BE2C (cell line): ENCODE data around the gene LAMA3.

Experiments used
- DNase-seq: peaks from one replicate; pipeline ENCODE4 v3.0.0-alpha.2; 2020
- H3K27me3 ChIP-seq: fragments of 250-450 bp; sonication (Bioruptor Pico); 2 replicates; pipeline ENCODE4 v1.5.1; 2020; ENCODE audit warnings: mild to moderate bottlenecking
- H3K36me3 ChIP-seq: fragments of 250-450 bp; sonication (Bioruptor Pico); 2 replicates; pipeline ENCODE4 v1.5.1; 2020; ENCODE audit warnings: mild to moderate bottlenecking
- H3K4me1 ChIP-seq: fragments of 250-450 bp; sonication (Bioruptor Pico); 2 replicates; pipeline ENCODE4 v1.5.1; 2020
- H3K4me3 ChIP-seq: 2 replicates; pipeline ENCODE4 v1.5.1; 2011; ENCODE audit warnings: low read depth, low read length
- H3K9me3 ChIP-seq: fragments of 250-450 bp; sonication (Bioruptor Pico); 2 replicates; pipeline ENCODE4 v1.5.1; 2020
- CTCF ChIP-seq: IDR thresholded peaks from 2 replicates; pipeline ENCODE4 v1.5.1; 2012; ENCODE audit warnings: mild to moderate bottlenecking, low read depth, low read length

The LAMA3 gene

GRCh38 chr18:23889907-23890306 lies 200.7 kb downstream of the LAMA3 start:
- Histone ChIP-seq H3K4me1 (no peaks in the 10 kb centered on the region), H3K27me3 (no peaks in the 10 kb centered on the region), H3K9me3 (no peaks in the 10 kb centered on the region), H3K36me3 (no peaks in the 10 kb centered on the region), H3K4me3 (no peak overlapping the region)
- TF ChIP-seq CTCF, result no peak
- no peak for DNase-seq

DNA sequence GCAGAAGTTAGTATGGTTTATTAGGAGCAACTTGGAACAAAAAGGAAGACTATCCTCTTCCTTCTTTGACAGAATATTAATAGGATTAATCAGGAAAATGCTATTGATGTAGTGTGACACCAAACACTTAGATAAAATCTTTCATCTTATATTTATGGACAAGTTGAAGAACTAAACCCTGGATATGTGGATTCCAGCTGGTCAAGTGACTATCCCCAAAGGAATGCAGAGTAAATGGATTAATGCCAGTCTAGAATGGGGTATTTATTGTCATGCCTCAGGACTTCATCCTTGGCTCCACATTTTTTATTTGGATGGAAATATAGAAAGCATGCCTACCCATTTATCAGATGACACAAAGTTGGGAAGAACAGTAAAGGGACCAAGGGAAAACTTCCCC lies 201.3 kb downstream of the LAMA3 start:
- Histone ChIP-seq H3K36me3 (no peaks in the 10 kb centered on the region), H3K9me3 (no peaks in the 10 kb centered on the region), H3K4me1 (no peaks in the 10 kb centered on the region), H3K27me3 (no peaks in the 10 kb centered on the region), H3K4me3 (no peak overlapping the region)
- TF ChIP-seq CTCF, result no peak
- DNase-seq, result no peak

- Histone ChIP-seq H3K27me3 (no peaks in the 10 kb centered on the region), H3K4me1 (no peaks in the 10 kb centered on the region), H3K9me3 (no peaks in the 10 kb centered on the region), H3K4me3 (no peak overlapping the region), H3K36me3 (no peaks in the 10 kb centered on the region)
- DNase-seq, result no peak
- TF ChIP-seq CTCF, result no peak
These were observed 204.4 kb downstream of the LAMA3 start for GRCh38 chr18:23893653-23894052.

DNA sequence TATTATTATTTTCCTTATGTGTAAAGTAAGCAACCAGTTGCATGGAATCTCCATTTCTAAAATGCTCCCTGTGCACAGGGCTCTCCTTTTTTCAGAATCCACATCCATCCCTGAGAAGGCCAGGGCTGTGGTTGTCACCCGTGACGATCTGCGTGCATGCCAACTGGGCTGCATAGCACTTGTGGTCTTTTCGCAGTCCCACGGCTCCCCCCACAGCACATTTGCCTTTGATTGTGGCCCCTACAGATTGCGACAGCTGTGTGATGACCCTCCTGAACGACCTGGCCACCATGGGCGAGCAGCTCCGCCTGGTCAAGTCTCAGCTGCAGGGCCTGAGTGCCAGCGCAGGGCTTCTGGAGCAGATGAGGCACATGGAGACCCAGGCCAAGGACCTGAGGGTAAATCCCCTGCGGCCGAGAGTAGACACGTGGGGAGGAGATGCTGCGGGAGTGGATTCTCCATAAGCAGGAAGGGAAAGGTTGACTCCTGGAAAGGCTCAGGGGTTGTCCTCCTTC lies 205.5 kb downstream of the LAMA3 start:
- TF ChIP-seq CTCF, result no peak
- H3K4me3 ChIP-seq, result no peak overlapping the region
- no peaks in the 10 kb centered on the region for H3K27me3 ChIP-seq
- H3K4me1 ChIP-seq, result no peaks in the 10 kb centered on the region
- DNase-seq, result no peak
- no peaks in the 10 kb centered on the region for H3K36me3 ChIP-seq
- no peaks in the 10 kb centered on the region for H3K9me3 ChIP-seq

DNA sequence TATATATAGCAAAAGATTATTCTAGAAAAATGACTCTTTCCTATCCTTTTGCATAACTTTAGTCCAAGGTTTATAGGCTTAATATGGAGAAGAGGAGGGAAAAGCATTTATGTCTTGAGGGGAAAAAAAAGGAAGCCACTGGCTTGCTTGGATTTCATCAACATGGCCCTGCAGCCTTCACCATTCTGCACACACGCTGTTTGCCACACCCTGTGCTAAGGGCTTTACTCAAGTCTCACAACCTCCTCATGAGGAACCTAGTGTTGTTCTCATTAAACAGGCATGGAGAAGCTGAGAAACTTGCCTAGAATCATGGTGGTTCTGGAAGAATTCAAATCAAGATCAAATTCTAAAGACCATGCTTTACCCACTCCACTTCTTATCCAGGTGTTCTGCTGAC lies 208.0 kb downstream of the LAMA3 start:
- no peak for DNase-seq
- no peak for TF ChIP-seq CTCF

GRCh38 chr18:23897733-23898132 lies 208.5 kb downstream of the LAMA3 start:
- TF ChIP-seq CTCF, result no peak
- Histone ChIP-seq H3K9me3 (no peaks in the 10 kb centered on the region), H3K4me1 (no peaks in the 10 kb centered on the region), H3K27me3 (no peaks in the 10 kb centered on the region), H3K4me3 (no peak overlapping the region), H3K36me3 (no peaks in the 10 kb centered on the region)
- DNase-seq, result no peak

More for the DNA sequence above, 208.0 kb downstream of the LAMA3 start:
- no peaks in the 10 kb centered on the region for H3K9me3 ChIP-seq
- H3K4me3 ChIP-seq, result no peak overlapping the region
- no peaks in the 10 kb centered on the region for H3K36me3 ChIP-seq
- no peaks in the 10 kb centered on the region for H3K4me1 ChIP-seq
- no peaks in the 10 kb centered on the region for H3K27me3 ChIP-seq
